AG10803 (cell line): ENCODE measurements around the gene DNAJB6.
A peak's percentile ranks its signal among the peaks of the same experiment; 100 is the strongest.

Source experiments
- DNase-seq: peaks from one replicate; pipeline ENCODE4 v3.0.0; 2010; ENCODE audit warnings: low read depth
- H3K4me3 ChIP-seq: 2 replicates; pipeline ENCODE4 v1.5.1; 2011; ENCODE audit warnings: mild to moderate bottlenecking, low read length, control low read depth
- TF ChIP-seq, protein P1 (sequence below): conservative IDR thresholded peaks from 2 replicates; pipeline ENCODE4 v1.5.1; 2011; ENCODE audit warnings: mild to moderate bottlenecking, low read length, control low read depth, inconsistent platforms

DNAJB6 gene

DNA sequence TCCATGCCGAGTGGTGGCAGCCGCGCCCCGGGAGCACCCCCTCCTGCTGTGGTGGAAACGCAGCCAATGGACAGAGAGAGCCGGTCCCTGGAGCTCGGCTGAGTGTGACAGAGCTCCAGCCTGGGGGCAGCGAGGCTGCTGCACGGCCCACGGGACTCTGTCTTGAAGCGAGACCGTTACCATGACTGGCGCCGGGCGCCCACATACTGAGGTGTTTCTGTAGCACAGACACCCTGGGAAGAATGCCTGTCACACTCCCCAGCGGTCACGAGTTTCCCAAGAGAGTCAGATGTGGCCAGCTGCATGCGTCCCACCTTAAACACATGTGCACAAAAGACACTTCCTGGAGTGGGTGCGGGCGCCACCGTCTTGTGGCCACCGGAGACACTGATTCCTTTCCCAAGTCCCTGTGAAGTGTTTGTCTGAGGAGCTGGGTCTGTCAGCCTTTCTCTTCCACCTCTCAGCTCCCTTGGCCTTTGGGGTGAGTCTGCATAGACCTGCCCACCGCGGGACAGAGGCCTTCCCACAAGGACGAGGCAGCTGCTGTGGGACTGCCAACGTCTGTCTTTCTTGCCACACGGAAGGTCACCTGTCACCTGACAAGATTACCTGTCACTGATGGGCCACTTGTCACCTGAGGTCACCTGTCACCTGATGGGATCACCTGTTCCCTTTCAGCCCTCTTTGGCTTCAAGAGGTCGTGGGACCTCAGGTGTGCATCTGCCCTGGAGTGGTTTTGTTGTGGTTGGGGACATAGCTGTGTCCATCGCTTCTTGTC is 94.6 kb downstream of the DNAJB6 start:
- DNase-seq: no peak
- H3K4me3 ChIP-seq: no peak overlapping the region
- TF ChIP-seq, protein P1, sequence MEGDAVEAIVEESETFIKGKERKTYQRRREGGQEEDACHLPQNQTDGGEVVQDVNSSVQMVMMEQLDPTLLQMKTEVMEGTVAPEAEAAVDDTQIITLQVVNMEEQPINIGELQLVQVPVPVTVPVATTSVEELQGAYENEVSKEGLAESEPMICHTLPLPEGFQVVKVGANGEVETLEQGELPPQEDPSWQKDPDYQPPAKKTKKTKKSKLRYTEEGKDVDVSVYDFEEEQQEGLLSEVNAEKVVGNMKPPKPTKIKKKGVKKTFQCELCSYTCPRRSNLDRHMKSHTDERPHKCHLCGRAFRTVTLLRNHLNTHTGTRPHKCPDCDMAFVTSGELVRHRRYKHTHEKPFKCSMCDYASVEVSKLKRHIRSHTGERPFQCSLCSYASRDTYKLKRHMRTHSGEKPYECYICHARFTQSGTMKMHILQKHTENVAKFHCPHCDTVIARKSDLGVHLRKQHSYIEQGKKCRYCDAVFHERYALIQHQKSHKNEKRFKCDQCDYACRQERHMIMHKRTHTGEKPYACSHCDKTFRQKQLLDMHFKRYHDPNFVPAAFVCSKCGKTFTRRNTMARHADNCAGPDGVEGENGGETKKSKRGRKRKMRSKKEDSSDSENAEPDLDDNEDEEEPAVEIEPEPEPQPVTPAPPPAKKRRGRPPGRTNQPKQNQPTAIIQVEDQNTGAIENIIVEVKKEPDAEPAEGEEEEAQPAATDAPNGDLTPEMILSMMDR: no peak

DNA sequence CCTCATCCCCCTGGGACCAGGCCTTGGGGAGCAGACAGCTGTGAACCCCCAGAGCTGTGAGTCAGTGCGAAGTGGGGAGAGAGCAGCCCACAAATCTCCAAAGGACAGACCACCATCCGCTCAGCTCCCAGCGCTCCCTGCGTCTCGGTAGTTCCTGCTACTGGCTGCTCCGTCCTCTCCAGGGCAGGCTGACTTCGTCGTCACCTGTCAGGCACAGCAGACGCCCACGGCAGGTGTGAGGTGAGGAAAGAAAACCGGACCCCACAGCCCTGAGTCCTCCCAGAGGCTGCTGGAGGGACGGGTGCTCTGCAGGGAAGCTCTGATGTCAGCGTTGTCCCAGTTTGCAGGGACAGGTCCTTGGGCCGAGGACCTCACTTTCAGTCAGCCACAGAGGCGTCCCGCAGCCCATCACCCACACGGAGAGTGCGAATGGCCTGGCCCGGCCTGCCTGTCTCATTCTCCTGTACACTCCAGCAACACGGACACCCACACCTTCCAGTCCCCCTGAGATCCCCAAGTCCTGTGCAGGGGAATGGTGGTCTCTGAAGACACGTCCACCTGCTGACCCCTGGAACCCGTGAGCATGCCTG is 95.2 kb downstream of the DNAJB6 start:
- TF ChIP-seq, protein P1: no peak
- no peak overlapping the region; the same call in 1 of the 2 replicates for H3K4me3 ChIP-seq
- no peak for DNase-seq

GRCh38 chr7:157432541-157432956 is 95.7 kb downstream of the DNAJB6 start:
- TF ChIP-seq, protein P1: no peak
- H3K4me3 ChIP-seq: peak overlapping the region; percentile 40
- DNase-seq: peak; percentile 68

GRCh38 chr7:157432957-157433576 is 96.3 kb downstream of the DNAJB6 start:
- DNase-seq: peak; percentile 20
- TF ChIP-seq, protein P1: peak; percentile 67
- H3K4me3 ChIP-seq: peak overlapping the region; percentile 40

DNA sequence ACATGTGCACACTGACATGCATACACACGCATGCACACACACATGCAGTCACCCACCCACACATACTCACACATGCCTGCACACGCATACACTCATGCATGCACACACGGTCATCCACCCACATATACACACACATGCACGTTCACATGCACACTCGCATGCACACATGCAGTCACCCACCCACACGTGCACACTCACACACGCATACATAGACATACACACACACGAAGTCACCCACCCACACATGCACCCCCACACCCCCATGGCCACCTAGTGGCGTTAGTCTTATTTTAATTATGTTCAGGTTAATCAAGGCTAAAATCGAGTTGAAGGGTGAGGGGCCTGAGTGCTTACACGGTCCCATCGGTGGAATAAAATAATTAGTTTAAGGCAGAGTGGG is 96.8 kb downstream of the DNAJB6 start:
- TF ChIP-seq, protein P1: no peak
- no peak for DNase-seq
- H3K4me3 ChIP-seq: no peak overlapping the region

GRCh38 chr7:157434231-157434630 is 97.4 kb downstream of the DNAJB6 start:
- TF ChIP-seq, protein P1: no peak
- no peak overlapping the region for H3K4me3 ChIP-seq
- DNase-seq: no peak
